H9 (cell line): Measurements from ENCODE around the gene TRIM26. TPM values are rescaled to one million over a fixed set of nuclear protein-coding genes. Genes with fewer than 3 reads are reported as not detected.
A peak's percentile ranks its signal among the peaks of the same experiment; 100 is the strongest.

Experiments
- DNase-seq: peaks from one replicate; pipeline ENCODE4 v3.0.0-alpha.2; 2017
- H2AFZ ChIP-seq: one replicate; pipeline ENCODE4 v1.6.1; 2013; ENCODE audit warnings: mild to moderate bottlenecking, low read length, control low read depth, moderate library complexity
- H2AK5ac ChIP-seq: 2 replicates; pipeline ENCODE4 v1.6.1; 2013; ENCODE audit warnings: low read length, control low read depth, mixed read lengths; ENCODE audit not compliant: insufficient read length
- H2BK120ac ChIP-seq: one replicate; pipeline ENCODE4 v1.6.1; 2013; ENCODE audit warnings: low read depth, mild to moderate bottlenecking, low read length, control low read depth, inconsistent platforms; ENCODE audit not compliant: poor library complexity, severe bottlenecking
- H2BK12ac ChIP-seq: 2 replicates; pipeline ENCODE4 v1.6.1; 2013; ENCODE audit warnings: low read length, control low read depth, mixed read lengths, low read depth; ENCODE audit not compliant: insufficient read length
- H2BK15ac ChIP-seq: 2 replicates; pipeline ENCODE4 v1.6.1; 2013; ENCODE audit warnings: low read depth, low read length, control low read depth
- H2BK20ac ChIP-seq: one replicate; pipeline ENCODE4 v1.6.1; 2013; ENCODE audit warnings: low read depth, mild to moderate bottlenecking, low read length, control low read depth, inconsistent platforms; ENCODE audit not compliant: poor library complexity, severe bottlenecking
- H2BK5ac ChIP-seq: 2 replicates; pipeline ENCODE4 v1.6.1; 2013; ENCODE audit warnings: low read length, control low read depth, mixed read lengths; ENCODE audit not compliant: insufficient read length
- H3K14ac ChIP-seq: 2 replicates; pipeline ENCODE4 v1.6.1; 2013; ENCODE audit warnings: low read length, control low read depth; ENCODE audit not compliant: insufficient read depth
- H3K18ac ChIP-seq: 2 replicates; pipeline ENCODE4 v1.6.1; 2013; ENCODE audit warnings: low read depth, mild to moderate bottlenecking, mixed read lengths, low read length, control low read depth; ENCODE audit not compliant: insufficient read length
- H3K23ac ChIP-seq: 2 replicates; pipeline ENCODE4 v1.6.1; 2013; ENCODE audit warnings: low read length, control low read depth, mixed read lengths, low read depth; ENCODE audit not compliant: insufficient read length
- H3K23me2 ChIP-seq: 2 replicates; pipeline ENCODE4 v1.6.1; 2013; ENCODE audit warnings: low read depth, mild to moderate bottlenecking, mixed read lengths, low read length, control low read depth; ENCODE audit not compliant: insufficient read length, poor library complexity, severe bottlenecking
- H3K27ac ChIP-seq: 2 replicates; pipeline ENCODE4 v1.5.1; 2013; ENCODE audit warnings: low read length, control low read depth, mixed read lengths, low read depth; ENCODE audit not compliant: insufficient read length
- H3K27me3 ChIP-seq: 2 replicates; pipeline ENCODE4 v1.6.1; 2013; ENCODE audit warnings: low read length, control low read depth, inconsistent platforms; ENCODE audit not compliant: insufficient read depth
- H3K4ac ChIP-seq: 2 replicates; pipeline ENCODE4 v1.6.1; 2013; ENCODE audit warnings: low read depth, mild to moderate bottlenecking, control low read depth, inconsistent platforms, low read length, moderate library complexity
- H3K4me1 ChIP-seq: 2 replicates; pipeline ENCODE4 v1.6.1; 2013; ENCODE audit warnings: low read length, control low read depth, inconsistent platforms; ENCODE audit not compliant: insufficient read depth
- H3K4me2 ChIP-seq: 2 replicates; pipeline ENCODE4 v1.6.1; 2013; ENCODE audit warnings: low read length, control low read depth, mixed read lengths; ENCODE audit not compliant: insufficient read length, insufficient read depth
- H3K56ac ChIP-seq: 2 replicates; pipeline ENCODE4 v1.6.1; 2013; ENCODE audit warnings: low read depth, mild to moderate bottlenecking, mixed read lengths, low read length, control low read depth; ENCODE audit not compliant: insufficient read length
- H3K79me1 ChIP-seq: 2 replicates; pipeline ENCODE4 v1.6.1; 2013; ENCODE audit warnings: low read depth, mild to moderate bottlenecking, moderate library complexity, low read length, control low read depth, inconsistent platforms; ENCODE audit not compliant: insufficient read depth, poor library complexity, severe bottlenecking
- H3K79me2 ChIP-seq: 2 replicates; pipeline ENCODE4 v1.6.1; 2013; ENCODE audit warnings: low read length, control low read depth, inconsistent platforms; ENCODE audit not compliant: insufficient read depth
- H3K9ac ChIP-seq: 2 replicates; pipeline ENCODE4 v1.6.1; 2013; ENCODE audit warnings: low read length, control low read depth, mixed read lengths; ENCODE audit not compliant: insufficient read length; ENCODE audit errors: extremely low read depth
- H3K9me3 ChIP-seq: one replicate; pipeline ENCODE4 v1.6.1; 2013; ENCODE audit warnings: low read depth, low read length, inconsistent platforms; ENCODE audit not compliant: control insufficient read depth
- H3T11ph ChIP-seq: one replicate; pipeline ENCODE4 v1.6.1; 2013; ENCODE audit warnings: mild to moderate bottlenecking, low read length, control low read depth, inconsistent platforms
- H4K20me1 ChIP-seq: one replicate; pipeline ENCODE4 v1.6.1; 2013; ENCODE audit not compliant: control insufficient read depth, insufficient read length, insufficient read depth
- H4K5ac ChIP-seq: 2 replicates; pipeline ENCODE4 v1.6.1; 2013; ENCODE audit warnings: low read depth, mild to moderate bottlenecking, mixed read lengths, low read length, control low read depth; ENCODE audit not compliant: insufficient read length
- H4K8ac ChIP-seq: replicated peaks from 2 replicates; pipeline ENCODE4 v1.6.1; 2013; ENCODE audit warnings: low read length, control low read depth, mixed read lengths, low read depth; ENCODE audit not compliant: insufficient read length
- H4K91ac ChIP-seq: 2 replicates; pipeline ENCODE4 v1.6.1; 2013; ENCODE audit warnings: low read depth, mild to moderate bottlenecking, moderate library complexity, mixed read lengths, low read length, control low read depth; ENCODE audit not compliant: insufficient read length
- H3K27ac Mint-ChIP-seq, 3 experiments: 2 replicates in 2 of 3; 3 replicates in 1 of 3; pipeline ENCODE4 v1.8.0; 2020 to 2021; ENCODE audit warnings: mixed read lengths in 3 of 3, mild to moderate bottlenecking in 1 of 3, moderate library complexity in 1 of 3
- H3K27me3 Mint-ChIP-seq: 2 replicates; pipeline ENCODE4 v1.8.0; 2021; ENCODE audit warnings: low read depth, mild to moderate bottlenecking, moderate library complexity, mixed read lengths
- H3K36me3 Mint-ChIP-seq, 3 experiments: 2 replicates in 2 of 3; 3 replicates in 1 of 3; pipeline ENCODE4 v1.8.0; 2020 to 2021; ENCODE audit warnings: low read depth in 3 of 3, mixed read lengths in 3 of 3; ENCODE audit not compliant: insufficient read depth in 1 of 3
- H3K4me1 Mint-ChIP-seq, 2 experiments: 2 replicates each; pipeline ENCODE4 v1.8.0; 2020; ENCODE audit warnings: mixed read lengths in 2 of 2
- H3K4me3 Mint-ChIP-seq, 2 experiments: 2 replicates in 1 of 2; 3 replicates in 1 of 2; pipeline ENCODE4 v1.8.0; 2020 to 2021; ENCODE audit warnings: mild to moderate bottlenecking in 2 of 2, mixed read lengths in 2 of 2, moderate library complexity in 1 of 2
- H3K9me3 Mint-ChIP-seq, 2 experiments: 2 replicates in 1 of 2; 3 replicates in 1 of 2; pipeline ENCODE4 v1.8.0; 2020; ENCODE audit warnings: mild to moderate bottlenecking in 2 of 2, mixed read lengths in 2 of 2, moderate library complexity in 1 of 2
- CTCF ChIP-seq: fragments of 200-600 bp; sonication (generic); conservative IDR thresholded peaks from 3 replicates; pipeline ENCODE4 v1.8.0; 2021; ENCODE audit warnings: antibody characterized with exemption, mild to moderate bottlenecking
- WGBS: extraction: QIAGEN DNeasy Blood & Tissue Kit; methylation state at CpG from one replicate; pipeline ENCODE4 v1.1.7; 2013; ENCODE audit warnings: missing lambda C conversion rate, low lambda C conversion rate, mixed read lengths; ENCODE audit not compliant: insufficient read length; ENCODE audit errors: extremely low coverage; 5-methylcytosine and 5-hydroxymethylcytosine counted together
- total RNA-seq: library from RNA; stranded (reverse); gene quantifications from 2 replicates; pipeline ENCODE4 v1.2.1, GENCODE V29; 2021

The TRIM26 gene
- total RNA-seq, 1 experiment from 2014 or later: 35.8 TPM

GRCh38 chr6:30160785-30161531, 52.2 kb downstream of the TRIM26 start, which contains the start of gene TRIM10:
Gene TRIM10 (minus strand): TSS chr6:30161211. CDS start chr6:30160858, 353 bp downstream.
- Histone ChIP-seq H3K27ac (no peak within 1 kb of the TSS), H3K79me2 (no peaks in the 10 kb centered on the region), H3K23ac (no peak within 1 kb of the TSS), H2BK12ac (no peak within 1 kb of the TSS), H2BK15ac (no peak within 1 kb of the TSS), H4K20me1 (no peaks in the 10 kb centered on the region), H3K79me1 (no peaks in the 10 kb centered on the region), H3K27me3 (no peaks in the 10 kb centered on the region), H2AK5ac (no peak within 1 kb of the TSS), H3K23me2 (no peaks in the 10 kb centered on the region), H2BK120ac (no peak within 1 kb of the TSS), H3K14ac (no peak within 1 kb of the TSS; the same call in 1 of the 2 replicates), H4K8ac (peak within 1 kb of the TSS; percentile 51), H4K5ac (no peak within 1 kb of the TSS), H3T11ph (no peak within 1 kb of the TSS), H3K18ac (no peak within 1 kb of the TSS), H3K4me2 (no peak within 1 kb of the TSS), H2AFZ (no peak within 1 kb of the TSS), H3K4ac (no peak within 1 kb of the TSS), H3K9ac (no peak within 1 kb of the TSS), H2BK5ac (no peak within 1 kb of the TSS), H3K56ac (no peak within 1 kb of the TSS), H3K4me1 (peaks cover 3% of the 10 kb centered on the region; the same call in 1 of the 2 replicates), H4K91ac (no peak within 1 kb of the TSS), H2BK20ac (no peak within 1 kb of the TSS), H3K9me3 (no peaks in the 10 kb centered on the region)
- Mint-ChIP-seq H3K36me3 (no peaks in the 10 kb centered on the region), H3K27ac (no peak within 1 kb of the TSS), H3K4me1 (no peaks in the 10 kb centered on the region), H3K27me3 (peaks cover 48% of the 10 kb centered on the region), H3K9me3 (no peaks in the 10 kb centered on the region), H3K4me3 (no peak within 1 kb of the TSS)
- DNase-seq: no peak
- no CpG with 5 or more reads among the region's 4 CpGs for WGBS
- TF ChIP-seq CTCF: no peak
